Liver (tissue), 3 donors: ENCODE data around the gene DNAAF5.

Source experiments
- ATF3 ChIP-seq: IDR thresholded peaks from 2 replicates; pipeline ENCODE4 v1.6.1; 2016; ENCODE audit warnings: antibody characterized with exemption
- CTCF ChIP-seq: fragments of 150-350 bp; IDR thresholded peaks from 2 replicates; pipeline ENCODE4 v1.5.1; 2017; ENCODE audit warnings: improper control_type of control experiment, low read depth, low read length; ENCODE audit not compliant: missing input control
- EGR1 ChIP-seq, 2 donors: IDR thresholded peaks; 2 replicates each; pipeline ENCODE4 v1.6.1; 2016 to 2018; ENCODE audit warnings: antibody characterized with exemption in 2 of 2, low read depth in 2 of 2
- GABPA ChIP-seq, 2 donors: IDR thresholded peaks in 1 of 2; conservative IDR thresholded peaks in 1 of 2; 2 replicates each; pipeline ENCODE4 v1.6.1; 2016; ENCODE audit warnings: antibody characterized with exemption in 2 of 2, mild to moderate bottlenecking in 1 of 2, moderate library complexity in 1 of 2
- JUND ChIP-seq, 2 donors: IDR thresholded peaks; 2 replicates each; pipeline ENCODE4 v1.6.1; 2016; ENCODE audit warnings: antibody characterized with exemption in 2 of 2
- MAX ChIP-seq: IDR thresholded peaks from 2 replicates; pipeline ENCODE4 v1.6.1; 2016; ENCODE audit warnings: antibody characterized with exemption
- NR2F2 ChIP-seq: IDR thresholded peaks from 2 replicates; pipeline ENCODE4 v1.6.1; 2016; ENCODE audit warnings: antibody characterized with exemption
- RAD21 ChIP-seq, 2 donors: IDR thresholded peaks; 2 replicates each; pipeline ENCODE4 v1.6.1; 2016; ENCODE audit warnings: antibody characterized with exemption in 2 of 2, mild to moderate bottlenecking in 2 of 2
- REST ChIP-seq: IDR thresholded peaks from 2 replicates; pipeline ENCODE4 v1.6.1; 2016; ENCODE audit warnings: antibody characterized with exemption, mild to moderate bottlenecking
- RXRA ChIP-seq, 2 donors: IDR thresholded peaks; 2 replicates each; pipeline ENCODE4 v1.6.1; 2017 to 2018; ENCODE audit warnings: antibody characterized with exemption in 2 of 2, mild to moderate bottlenecking in 1 of 2
- SP1 ChIP-seq: IDR thresholded peaks from 2 replicates; pipeline ENCODE4 v1.6.1; 2018; ENCODE audit warnings: antibody characterized with exemption, mild to moderate bottlenecking
- TAF1 ChIP-seq: conservative IDR thresholded peaks from 2 replicates; pipeline ENCODE4 v1.6.1; 2016; ENCODE audit warnings: antibody characterized with exemption, mild to moderate bottlenecking
- YY1 ChIP-seq: IDR thresholded peaks from 2 replicates; pipeline ENCODE4 v1.6.1; 2016; ENCODE audit warnings: antibody characterized with exemption, mild to moderate bottlenecking
- ZBTB33 ChIP-seq: IDR thresholded peaks from 2 replicates; pipeline ENCODE4 v1.6.1; 2016; ENCODE audit warnings: antibody characterized with exemption
- donor health status: healthy.
- donor health status: healthy.

GRCh38 chr7:763762-764161 is 37.3 kb downstream of the DNAAF5 start:
- TF ChIP-seq RAD21 (IDR thresholded peaks at IDR 0.05) (no peak), CTCF (no peak), REST (no peak), GABPA (IDR thresholded peaks at IDR 0.05 in 1 of 2, conservative IDR thresholded peaks at IDR 0.05 in 1 of 2) (no peak), JUND (IDR thresholded peaks at IDR 0.05) (no peak), ATF3 (no peak), TAF1 (no peak), EGR1 (IDR thresholded peaks at IDR 0.05; ENCODE audit: low read depth in 2 of 2) (no peak), SP1 (no peak), ZBTB33 (no peak), YY1 (no peak), MAX (no peak), RXRA (IDR thresholded peaks at IDR 0.05) (no peak), NR2F2 (no peak)
